CD8-positive, alpha-beta memory T cell (primary cell): Measurements from ENCODE around the gene DCD. TPM values are rescaled to one million over a fixed set of nuclear protein-coding genes. Genes with fewer than 3 reads are reported as not detected.
"Not testable (repeated sequence)": the region's sequence is repeated elsewhere in the genome, so short reads cannot be mapped to it uniquely, and the experiment has no call there.

Experiments
- CTCF ChIA-PET: fragments of 350-600 bp; sonication (Branson Sonifier 250); formaldehyde crosslinking; loops from one replicate; lab custom pipeline; 2021; ENCODE audit warnings: antibody characterized with exemption; lab: Charles Lee
- POLR2A ChIA-PET: fragments of 350-600 bp; sonication (Branson Sonifier 250); formaldehyde crosslinking; loops from one replicate; lab custom pipeline; 2021; ENCODE audit warnings: antibody characterized with exemption; lab: Charles Lee
- DNase-seq, 5 donors: peaks; one replicate each; pipeline versions ENCODE4 v3.0.0 to v3.0.0-alpha.2; 2020 to 2022; ENCODE audit warnings: mixed read lengths in 1 of 5
- H3K27ac ChIP-seq: one replicate; pipeline ENCODE4 v1.7.0; 2013; ENCODE audit warnings: low read depth, mild to moderate bottlenecking, low read length, moderate library complexity
- H3K27me3 ChIP-seq: 2 replicates; pipeline ENCODE4 v1.7.0; 2013; ENCODE audit warnings: low read length, mild to moderate bottlenecking; ENCODE audit not compliant: insufficient read depth, poor library complexity, severe bottlenecking
- H3K36me3 ChIP-seq: 2 replicates; pipeline ENCODE4 v1.7.0; 2013; ENCODE audit warnings: mild to moderate bottlenecking, low read length, moderate library complexity; ENCODE audit not compliant: insufficient read depth
- H3K4me1 ChIP-seq: 2 replicates; pipeline ENCODE4 v1.7.0; 2013; ENCODE audit warnings: mild to moderate bottlenecking, low read length, moderate library complexity; ENCODE audit not compliant: insufficient read depth
- H3K4me3 ChIP-seq: 2 replicates; pipeline ENCODE4 v1.7.0; 2013; ENCODE audit warnings: mild to moderate bottlenecking, low read length
- H3K9me3 ChIP-seq: 2 replicates; pipeline ENCODE4 v1.7.0; 2013; ENCODE audit warnings: mild to moderate bottlenecking, low read length
- H3K27ac Mint-ChIP-seq, 8 donors: one replicate each; pipeline ENCODE4 v1.8.0; 2020 to 2021; ENCODE audit warnings: mixed read lengths in 8 of 8, mild to moderate bottlenecking in 6 of 8, inconsistent platforms in 3 of 8, moderate library complexity in 3 of 8
- H3K27me3 Mint-ChIP-seq, 2 donors: one replicate each; pipeline ENCODE4 v1.8.0; 2020 to 2021; ENCODE audit warnings: mixed read lengths in 2 of 2, mild to moderate bottlenecking in 1 of 2, moderate library complexity in 1 of 2
- H3K36me3 Mint-ChIP-seq, 3 donors: one replicate each; pipeline ENCODE4 v1.8.0; 2020 to 2021; ENCODE audit warnings: mixed read lengths in 3 of 3, inconsistent platforms in 1 of 3, mild to moderate bottlenecking in 1 of 3
- H3K4me1 Mint-ChIP-seq, 3 donors: one replicate each; pipeline ENCODE4 v1.8.0; 2020 to 2021; ENCODE audit warnings: mixed read lengths in 3 of 3, inconsistent platforms in 1 of 3, mild to moderate bottlenecking in 1 of 3
- H3K4me3 Mint-ChIP-seq, 7 donors: one replicate each; pipeline ENCODE4 v1.8.0; 2020 to 2021; ENCODE audit warnings: mixed read lengths in 7 of 7, mild to moderate bottlenecking in 6 of 7, moderate library complexity in 4 of 7, inconsistent platforms in 2 of 7
- H3K9me3 Mint-ChIP-seq, 5 donors: one replicate each; pipeline ENCODE4 v1.8.0; 2020 to 2022; ENCODE audit warnings: mixed read lengths in 5 of 5, mild to moderate bottlenecking in 3 of 5, moderate library complexity in 2 of 5, inconsistent platforms in 1 of 5
- polyA plus RNA-seq: library from polyadenylated mRNA; unstranded; fragments of 300-500 nt; fragmentation: Illumina TruSeq; gene quantifications from one replicate; pipeline ENCODE4 v1.2.3, GENCODE V29; 2021
- total RNA-seq, 2 experiments: library from RNA; stranded (reverse); gene quantifications; one replicate each; pipeline ENCODE4 v1.2.3, GENCODE V29; 2021

The DCD gene
- total and polyA plus RNA-seq, 3 experiments from 2014 or later: not detected

DNA sequence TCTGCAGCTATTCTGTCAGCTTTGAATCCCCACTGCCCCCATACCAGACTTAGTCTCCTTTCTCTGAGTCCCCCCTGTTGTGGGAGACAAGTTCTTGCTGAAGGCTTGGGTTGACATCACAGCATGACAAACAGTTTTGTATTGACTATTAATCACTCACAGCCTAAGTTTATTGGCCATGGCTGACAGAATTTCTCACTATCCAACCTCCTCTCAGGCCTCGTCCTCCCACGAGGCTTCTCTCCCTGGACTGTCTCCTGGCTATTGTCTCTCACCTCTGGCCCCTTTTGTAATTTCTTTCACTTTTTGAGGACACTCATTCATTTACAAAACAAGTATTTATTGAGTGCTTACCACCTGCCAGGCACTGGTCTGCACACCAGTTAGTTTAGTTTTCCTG, 35.2 kb upstream of the DCD start:
- no peak overlapping the region for H3K27ac Mint-ChIP-seq
- ChIA-PET POLR2A (interaction anchor here (0.5 kb wide), 1 partner anchor 66 kb away, joined by 8 read pairs; no protein-coding TSS in a partner anchor), CTCF (interaction anchor here (1.1 kb wide), 1 partner anchor 389 kb away, joined by 4 read pairs; no protein-coding TSS in a partner anchor)
- no peak overlapping the region for H3K4me3 ChIP-seq
- no peaks in the 10 kb centered on the region for H3K36me3 ChIP-seq
- peaks cover 27 to 83% of the 10 kb centered on the region in 2 donors for H3K27me3 Mint-ChIP-seq
- no peak for DNase-seq
- no peaks in the 10 kb centered on the region for H3K4me1 ChIP-seq
- H3K4me1 Mint-ChIP-seq: no peaks in the 10 kb centered on the region
- peaks cover 0 to 6% (median 2%) of the 10 kb centered on the region in 5 donors for H3K9me3 Mint-ChIP-seq
- H3K36me3 Mint-ChIP-seq: no peaks in the 10 kb centered on the region
- H3K4me3 Mint-ChIP-seq: no peak overlapping the region
- no peaks in the 10 kb centered on the region for H3K9me3 ChIP-seq
- no peak overlapping the region for H3K27ac ChIP-seq
- peaks cover 7% of the 10 kb centered on the region for H3K27me3 ChIP-seq

DNA sequence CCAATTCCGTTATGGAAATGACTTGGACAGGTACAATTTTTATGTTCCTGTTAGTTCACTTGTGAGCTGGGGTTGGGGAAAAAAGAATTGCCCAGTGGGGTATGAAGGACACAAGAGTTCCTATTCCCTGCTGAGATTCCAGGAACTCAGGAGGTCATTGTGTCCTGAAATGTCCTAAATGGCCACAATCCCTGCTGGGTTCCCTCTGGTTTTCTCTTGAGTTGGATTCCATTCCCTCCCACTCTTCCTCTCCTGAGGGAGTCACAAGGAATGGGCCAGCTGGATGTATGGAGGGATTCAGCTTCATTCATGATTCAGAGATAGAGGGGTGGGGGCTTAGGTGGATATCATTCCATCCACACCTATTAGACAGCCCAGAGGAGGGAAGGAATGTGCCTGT, 34.5 kb upstream of the DCD start:
- CTCF ChIA-PET: interaction anchor here (1.1 kb wide), 1 partner anchor 390 kb away, joined by 4 read pairs; no protein-coding TSS in a partner anchor
- no peak overlapping the region for H3K27ac Mint-ChIP-seq

DNA sequence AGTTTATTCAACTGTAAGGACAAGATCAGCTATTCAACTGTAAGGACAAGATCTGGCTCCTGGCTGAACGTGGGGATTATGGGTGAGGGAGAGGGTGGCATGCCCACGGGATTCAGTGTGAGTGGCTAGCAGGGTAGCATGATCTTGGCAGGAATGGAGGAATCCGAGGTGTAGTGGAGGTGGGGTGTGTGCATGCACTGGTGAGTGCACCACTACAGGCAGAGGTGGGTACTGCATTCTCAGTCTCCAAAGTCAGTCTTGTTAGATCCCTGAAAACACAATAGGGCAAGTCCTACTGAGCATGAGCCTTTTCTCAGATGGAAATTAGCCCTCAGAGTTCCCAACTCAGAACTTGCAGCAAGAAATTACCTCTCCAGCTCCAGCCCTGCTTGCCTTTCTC, 32.2 kb upstream of the DCD start:
- Mint-ChIP-seq H3K4me3 (no peak overlapping the region), H3K27ac (no peak overlapping the region), H3K36me3 (no peaks in the 10 kb centered on the region), H3K27me3 (peaks cover 24 to 83% of the 10 kb centered on the region in 2 donors), H3K9me3 (no peaks in the 10 kb centered on the region), H3K4me1 (no peaks in the 10 kb centered on the region)
- CTCF ChIA-PET: no interaction called here
- Histone ChIP-seq H3K27ac (no peak overlapping the region), H3K4me1 (no peaks in the 10 kb centered on the region), H3K27me3 (peaks cover 7% of the 10 kb centered on the region), H3K9me3 (no peaks in the 10 kb centered on the region), H3K4me3 (no peak overlapping the region), H3K36me3 (no peaks in the 10 kb centered on the region)
- POLR2A ChIA-PET: no interaction called here
- DNase-seq: no peak

More for the DNA sequence above, 34.5 kb upstream of the DCD start:
- Histone ChIP-seq H3K36me3 (no peaks in the 10 kb centered on the region), H3K9me3 (no peaks in the 10 kb centered on the region), H3K4me3 (no peak overlapping the region), H3K4me1 (no peaks in the 10 kb centered on the region), H3K27ac (no peak overlapping the region), H3K27me3 (peaks cover 7% of the 10 kb centered on the region)
- POLR2A ChIA-PET: interaction anchor here (0.5 kb wide), 1 partner anchor 67 kb away, joined by 8 read pairs; no protein-coding TSS in a partner anchor
- Mint-ChIP-seq H3K4me1 (no peaks in the 10 kb centered on the region), H3K27me3 (peaks cover 26 to 83% of the 10 kb centered on the region in 2 donors), H3K4me3 (no peak overlapping the region), H3K9me3 (peaks cover 0 to 6% (median 2%) of the 10 kb centered on the region in 5 donors), H3K36me3 (no peaks in the 10 kb centered on the region)
- DNase-seq: no peak

DNA sequence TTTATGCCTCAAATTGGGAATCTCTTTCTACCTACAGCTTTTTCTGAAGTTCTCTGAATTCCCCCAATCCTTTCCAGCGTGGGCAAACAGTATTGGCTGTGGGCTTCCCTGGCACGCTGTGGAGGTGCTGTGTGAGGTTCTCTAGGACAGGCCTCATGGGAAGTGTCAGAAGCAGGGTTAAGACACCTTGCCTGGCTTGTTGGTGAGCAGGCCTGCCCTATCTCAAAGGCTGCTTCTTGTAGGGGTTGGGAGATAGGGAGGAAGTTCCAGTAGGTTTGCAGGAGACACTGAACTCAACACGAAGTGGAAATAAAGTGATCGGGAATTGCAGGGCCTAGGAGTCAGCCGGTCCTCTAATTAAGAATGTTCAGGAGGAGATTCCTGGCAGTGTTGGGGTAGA, 30.0 kb upstream of the DCD start:
- no peaks in the 10 kb centered on the region for H3K9me3 ChIP-seq
- Mint-ChIP-seq H3K4me3 (no peak overlapping the region), H3K27ac (peak overlapping the region in 1 of 8 donors; percentile 6), H3K27me3 (peaks cover 14 to 69% of the 10 kb centered on the region in 2 donors), H3K4me1 (no peaks in the 10 kb centered on the region), H3K36me3 (no peaks in the 10 kb centered on the region), H3K9me3 (no peaks in the 10 kb centered on the region)
- ChIA-PET POLR2A (no interaction called here), CTCF (no interaction called here)
- no peak overlapping the region for H3K4me3 ChIP-seq
- H3K4me1 ChIP-seq: no peaks in the 10 kb centered on the region
- no peaks in the 10 kb centered on the region for H3K36me3 ChIP-seq
- H3K27me3 ChIP-seq: no peaks in the 10 kb centered on the region
- no peak overlapping the region for H3K27ac ChIP-seq
- no peak for DNase-seq

DNA sequence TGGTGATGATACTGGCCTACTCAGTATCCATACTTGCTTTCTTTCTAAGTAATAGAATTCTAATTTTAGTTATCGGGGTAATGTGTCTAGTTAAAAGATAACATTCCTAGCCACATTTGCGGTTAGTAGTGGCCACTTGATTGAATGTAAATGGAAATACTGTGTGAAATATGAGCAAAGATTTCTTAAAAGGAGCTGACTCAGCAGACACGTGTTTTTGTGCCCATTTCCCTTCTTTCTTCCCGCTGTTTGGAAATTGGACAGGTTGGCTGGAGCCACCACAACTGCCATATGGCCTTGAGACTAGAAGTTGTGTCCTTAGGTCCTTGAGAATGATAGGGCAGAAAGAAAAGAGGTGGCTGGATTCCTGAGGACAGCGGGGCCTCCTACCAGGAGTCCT, 19.8 kb upstream of the DCD start:
- DNase-seq: no peak
- H3K4me3 ChIP-seq: no peak overlapping the region
- CTCF ChIA-PET: no interaction called here
- POLR2A ChIA-PET: no interaction called here
- no peak overlapping the region for H3K27ac ChIP-seq
- peaks cover 6% of the 10 kb centered on the region for H3K27me3 ChIP-seq
- Mint-ChIP-seq H3K4me1 (no peaks in the 10 kb centered on the region), H3K36me3 (no peaks in the 10 kb centered on the region), H3K9me3 (no peaks in the 10 kb centered on the region), H3K27me3 (peaks cover 9 to 56% of the 10 kb centered on the region in 2 donors), H3K4me3 (no peak overlapping the region), H3K27ac (no peak overlapping the region)
- no peaks in the 10 kb centered on the region for H3K4me1 ChIP-seq
- H3K9me3 ChIP-seq: no peaks in the 10 kb centered on the region
- no peaks in the 10 kb centered on the region for H3K36me3 ChIP-seq

DNA sequence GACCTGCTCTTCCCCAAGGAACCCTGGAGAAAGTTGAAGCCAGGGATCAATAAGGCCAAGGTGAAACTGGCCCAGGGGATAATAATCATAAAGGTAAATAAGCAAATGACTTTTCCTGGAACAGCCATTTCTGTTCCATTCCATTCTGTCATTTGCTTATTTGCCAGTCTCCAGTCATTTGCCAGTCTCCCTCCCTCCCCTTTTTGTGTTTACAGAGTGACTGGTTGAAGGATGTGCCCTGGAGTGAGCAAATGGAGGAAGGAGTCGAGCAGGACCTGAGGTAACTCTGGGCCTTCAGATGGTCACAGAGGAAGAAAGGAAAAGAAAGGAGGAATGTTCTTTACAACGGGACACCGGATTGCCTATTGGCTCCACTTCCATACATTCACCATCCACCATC, 17.8 kb upstream of the DCD start:
- peak overlapping the region in 1 of 8 donors; percentile 54 for H3K27ac Mint-ChIP-seq
- no peak overlapping the region for H3K4me3 Mint-ChIP-seq
- no peaks in the 10 kb centered on the region for H3K36me3 Mint-ChIP-seq
- Histone ChIP-seq H3K27ac (no peak overlapping the region), H3K4me1 (no peaks in the 10 kb centered on the region), H3K9me3 (no peaks in the 10 kb centered on the region), H3K4me3 (no peak overlapping the region), H3K36me3 (no peaks in the 10 kb centered on the region), H3K27me3 (peaks cover 3% of the 10 kb centered on the region)
- no peaks in the 10 kb centered on the region for H3K4me1 Mint-ChIP-seq
- H3K27me3 Mint-ChIP-seq: peaks cover 9 to 48% of the 10 kb centered on the region in 2 donors
- no peaks in the 10 kb centered on the region for H3K9me3 Mint-ChIP-seq
- DNase-seq: no peak
- CTCF ChIA-PET: interaction anchor here (1.1 kb wide), 1 partner anchor 20 kb away, joined by 3 read pairs; no protein-coding TSS in a partner anchor
- POLR2A ChIA-PET: no interaction called here

DNA sequence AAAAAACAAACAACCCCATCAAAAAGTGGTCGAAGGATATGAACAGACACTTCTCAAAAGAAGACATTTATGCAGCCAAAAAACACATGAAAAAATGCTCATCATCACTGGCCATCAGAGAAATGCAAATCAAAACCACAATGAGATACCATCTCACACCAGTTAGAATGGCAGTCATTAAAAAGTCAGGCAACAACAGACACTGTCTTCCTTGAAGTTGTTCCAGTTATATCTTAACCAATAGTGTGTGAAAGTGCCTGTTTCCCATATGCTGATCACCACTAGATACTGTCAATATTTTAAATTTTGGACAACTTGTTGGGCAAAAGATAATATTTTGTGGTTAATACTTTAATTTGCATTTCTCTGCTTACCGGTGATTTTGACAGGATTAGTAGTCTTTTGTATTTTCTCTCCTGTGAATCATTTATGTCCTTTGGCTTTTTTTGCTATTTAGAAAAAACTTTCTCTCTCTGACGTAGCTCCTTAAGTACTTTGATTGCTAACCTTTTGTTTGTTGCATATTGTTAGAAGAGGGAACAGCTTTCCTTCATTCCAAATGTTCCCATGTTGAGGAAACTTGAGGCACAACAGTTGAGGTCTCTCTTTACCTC, 17.0 kb upstream of the DCD start:
- H3K27me3 ChIP-seq, H3K4me3 Mint-ChIP-seq, H3K36me3 ChIP-seq, DNase-seq, H3K4me3 ChIP-seq, H3K27ac ChIP-seq, H3K27ac Mint-ChIP-seq, H3K9me3 Mint-ChIP-seq, H3K4me1 ChIP-seq, POLR2A ChIA-PET, H3K4me1 Mint-ChIP-seq, H3K9me3 ChIP-seq, H3K36me3 Mint-ChIP-seq: not testable (repeated sequence)
- CTCF ChIA-PET: interaction anchor here (0.6 to 1.1 kb wide), 2 partner anchors 20 to 414 kb away, joined by 3 read pairs; no protein-coding TSS in a partner anchor
- H3K27me3 Mint-ChIP-seq: peaks cover 13 to 44% of the 10 kb centered on the region in 2 donors

DNA sequence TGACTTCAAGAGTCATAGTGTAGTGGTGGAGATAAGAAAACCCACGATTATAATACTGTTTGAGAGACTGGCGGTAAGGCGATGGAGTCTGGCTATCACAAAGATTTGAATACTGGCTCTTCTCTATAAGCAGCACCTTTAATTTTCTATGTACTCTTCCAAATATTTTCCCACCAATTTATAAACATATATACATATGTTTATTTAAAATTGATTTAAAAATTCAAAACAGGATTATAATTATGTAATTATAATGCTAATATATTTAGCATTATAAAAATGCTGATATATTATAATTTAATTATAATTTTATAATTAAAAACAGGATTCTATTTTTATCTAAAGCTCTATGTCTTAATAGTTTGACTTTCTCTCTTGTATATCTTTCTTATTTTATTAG, 15.4 kb upstream of the DCD start:
- Mint-ChIP-seq H3K27ac (no peak overlapping the region), H3K4me3 (no peak overlapping the region), H3K4me1 (no peaks in the 10 kb centered on the region), H3K9me3 (no peaks in the 10 kb centered on the region), H3K36me3 (no peaks in the 10 kb centered on the region), H3K27me3 (peaks cover 16 to 35% of the 10 kb centered on the region in 2 donors)
- no peak overlapping the region for H3K27ac ChIP-seq
- ChIA-PET POLR2A (no interaction called here), CTCF (no interaction called here)
- no peaks in the 10 kb centered on the region for H3K27me3 ChIP-seq
- no peaks in the 10 kb centered on the region for H3K36me3 ChIP-seq
- H3K4me1 ChIP-seq: no peaks in the 10 kb centered on the region
- no peak for DNase-seq
- H3K9me3 ChIP-seq: no peaks in the 10 kb centered on the region
- H3K4me3 ChIP-seq: no peak overlapping the region
